A172 (cell line): ENCODE data around the gene IL1R1. TPM values are rescaled to one million over a fixed set of nuclear protein-coding genes. Genes with fewer than 3 reads are reported as not detected.
"Not testable (repeated sequence)": the region's sequence is repeated elsewhere in the genome, so short reads cannot be mapped to it uniquely, and the experiment has no call there.

ENCODE experiments used
- DNase-seq: peaks from one replicate; pipeline ENCODE4 v3.0.0-alpha.2; 2015; ENCODE audit warnings: low spot score
- total RNA-seq: library from RNA; depleted of rRNA; stranded (reverse); fragments of >200 nt; shearing (Covaris generic); gene quantifications from 2 replicates; pipeline ENCODE4 v1.2.3, GENCODE V29; 2014; rRNA removed

The IL1R1 gene
- 1.7 and 2.6 TPM in 2 replicates for total RNA-seq

- no peak for DNase-seq
These were observed at the start of gene IL1R1 for GRCh38 chr2:102141970-102142828. IL1R1 (plus strand) TSS chr2:102142746; CDS start chr2:102157725, 14,979 bp downstream.

GRCh38 chr2:102093662-102094061 lies 48.9 kb upstream of the IL1R1 start:
- no peak for DNase-seq

- DNase-seq: peak; percentile 29
These were observed 47.6 kb upstream of the IL1R1 start for GRCh38 chr2:102094917-102095316.

DNA sequence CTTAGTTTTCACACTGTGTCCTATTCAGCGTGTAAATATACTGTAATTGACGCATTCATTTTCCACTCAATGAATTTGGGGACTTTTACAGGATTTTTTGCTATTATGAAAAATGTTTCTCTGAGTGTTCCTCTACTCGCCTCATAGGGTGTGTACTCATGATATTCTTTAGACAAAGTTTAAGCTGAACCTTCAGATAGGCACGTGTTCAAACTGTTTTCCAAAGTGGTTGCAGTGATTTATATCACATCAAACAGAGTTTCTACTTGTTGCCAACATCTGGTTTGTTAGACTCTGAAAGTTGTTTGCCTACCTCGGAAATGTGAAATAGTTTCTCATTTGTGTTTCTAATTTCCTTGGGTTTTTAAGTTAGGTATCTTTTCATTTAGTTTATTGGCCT lies 46.4 kb upstream of the IL1R1 start:
- DNase-seq: no peak

DNA sequence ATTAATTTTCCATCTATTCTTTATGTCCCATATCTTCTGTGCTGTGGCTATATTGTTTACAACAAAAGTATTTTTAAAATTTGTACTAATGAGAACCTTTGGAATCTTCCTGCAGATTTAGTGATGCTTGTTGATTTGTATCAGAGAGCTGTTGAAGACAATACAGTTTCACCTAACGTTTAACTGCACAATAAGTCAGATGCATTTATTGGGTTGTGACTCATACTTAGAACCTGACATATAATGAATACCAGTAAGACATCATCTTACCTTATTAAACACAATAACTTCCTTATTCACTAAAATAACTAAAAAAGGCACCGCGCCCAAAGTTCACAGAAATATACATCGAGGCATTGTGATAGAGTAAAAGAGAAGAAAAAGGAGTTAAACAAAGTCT lies 43.8 kb upstream of the IL1R1 start:
- DNase-seq: peak; percentile 9

DNA sequence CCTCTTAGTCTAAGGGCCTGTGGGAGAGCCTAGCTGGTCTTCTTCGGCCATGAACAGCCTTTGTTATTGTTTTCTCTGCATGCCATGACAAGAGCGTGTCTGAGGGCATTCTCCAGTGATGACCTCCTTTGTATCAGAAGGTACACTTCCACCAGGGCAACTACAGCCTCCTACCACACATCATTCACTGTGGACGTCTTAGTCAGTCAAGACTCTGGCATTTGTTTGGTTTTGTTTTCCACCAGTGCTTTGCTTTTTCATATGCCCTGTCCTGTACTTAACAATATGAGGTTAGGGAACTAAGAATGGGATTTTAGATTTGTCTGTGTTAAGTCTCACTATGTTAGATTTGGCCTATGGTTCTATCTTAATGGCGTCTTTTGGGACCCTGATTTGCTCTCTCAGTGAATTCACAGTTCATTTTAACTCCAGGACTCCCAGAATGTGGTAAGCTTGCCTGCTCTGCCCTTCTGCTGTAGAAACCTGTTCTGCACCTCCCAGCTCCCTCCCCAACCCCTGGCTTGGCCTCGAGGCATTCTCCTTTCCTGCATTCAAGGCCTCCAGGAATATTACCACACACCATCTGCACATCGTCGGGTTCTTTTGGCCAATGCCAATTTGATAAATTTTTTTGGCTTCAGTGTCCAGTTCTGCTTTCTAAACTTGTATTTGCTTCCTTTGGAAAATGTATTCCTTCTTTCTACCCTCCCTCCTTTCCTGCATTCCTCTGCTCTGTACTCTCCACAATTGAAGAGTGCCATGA lies 42.8 kb upstream of the IL1R1 start:
- no peak for DNase-seq

GRCh38 chr2:102100371-102101096 lies 42.0 kb upstream of the IL1R1 start:
- DNase-seq: peak; percentile 61

DNA sequence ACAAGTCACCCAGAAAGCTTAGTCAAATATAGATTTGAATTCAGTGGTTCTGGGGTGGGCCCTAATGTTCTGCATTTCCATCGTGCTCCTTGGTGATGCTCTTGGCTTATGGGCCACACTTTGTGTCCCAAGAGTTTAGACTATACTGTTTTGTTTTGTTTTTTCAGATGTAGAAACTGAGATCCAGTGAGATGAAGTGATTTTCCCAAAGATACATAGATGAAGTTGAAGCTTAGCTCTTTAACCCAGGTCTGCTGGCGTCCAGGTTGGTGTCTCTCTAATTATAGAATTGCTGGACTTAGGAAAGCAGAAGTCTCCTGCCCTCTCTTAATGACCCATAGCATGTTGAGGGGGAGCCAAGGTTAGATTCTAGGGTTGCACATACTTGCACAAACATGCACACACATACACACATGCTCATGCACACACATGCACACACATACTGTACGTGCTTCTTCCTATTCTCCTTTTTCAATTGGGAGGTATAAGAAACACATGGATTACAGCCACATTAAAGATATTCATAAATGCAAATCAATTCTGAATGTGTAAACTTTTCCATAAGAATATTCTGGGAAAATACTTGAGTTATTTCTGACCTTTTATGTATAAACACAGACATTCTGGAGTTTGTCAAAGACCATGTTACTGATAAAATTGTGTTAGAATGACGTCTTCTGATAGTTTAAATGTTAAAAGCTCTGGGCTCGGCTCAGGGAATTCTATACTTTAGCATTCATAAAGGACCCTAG lies 41.3 kb upstream of the IL1R1 start:
- no peak for DNase-seq

GRCh38 chr2:102101849-102102635 lies 40.5 kb upstream of the IL1R1 start:
- DNase-seq: no peak

DNA sequence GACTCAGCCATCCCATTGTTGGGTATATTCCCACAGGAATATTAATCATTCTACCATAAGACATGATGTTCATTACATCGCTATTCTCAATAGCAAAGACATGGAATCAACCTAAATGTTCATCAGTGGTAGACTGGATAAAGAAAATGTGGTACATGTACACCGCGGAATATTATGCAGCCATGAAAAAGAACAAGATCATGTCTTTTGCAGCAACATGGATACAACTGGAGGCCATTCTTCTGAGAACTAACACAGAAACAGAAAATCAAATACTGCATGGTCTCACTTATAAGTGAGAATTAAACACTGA lies 40.0 kb upstream of the IL1R1 start:
- not testable (repeated sequence) for DNase-seq

DNA sequence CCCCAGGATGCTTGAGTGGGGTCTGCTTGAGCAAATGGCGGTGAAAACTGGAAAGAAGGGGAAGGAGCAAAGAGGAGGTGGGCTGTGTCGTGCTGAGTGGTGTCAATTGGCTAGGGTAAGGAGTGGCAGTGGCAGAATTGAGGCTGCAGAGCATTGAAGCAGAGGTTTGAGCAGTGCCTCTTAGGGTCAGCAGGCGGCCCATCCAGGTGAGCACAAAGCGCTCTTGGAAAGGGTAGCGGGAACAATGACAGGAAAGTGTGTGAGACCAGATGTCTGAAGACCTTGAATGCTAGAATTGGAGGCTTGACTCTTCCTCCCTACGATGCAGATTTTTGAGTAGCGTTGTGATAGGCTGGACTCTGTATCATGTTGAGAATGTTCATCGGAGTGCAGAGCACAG lies 39.3 kb upstream of the IL1R1 start:
- DNase-seq: no peak

- DNase-seq: peak; percentile 82
These were observed 38.3 kb upstream of the IL1R1 start for GRCh38 chr2:102103992-102104871.

GRCh38 chr2:102106133-102106556 lies 36.4 kb upstream of the IL1R1 start:
- no peak for DNase-seq

DNA sequence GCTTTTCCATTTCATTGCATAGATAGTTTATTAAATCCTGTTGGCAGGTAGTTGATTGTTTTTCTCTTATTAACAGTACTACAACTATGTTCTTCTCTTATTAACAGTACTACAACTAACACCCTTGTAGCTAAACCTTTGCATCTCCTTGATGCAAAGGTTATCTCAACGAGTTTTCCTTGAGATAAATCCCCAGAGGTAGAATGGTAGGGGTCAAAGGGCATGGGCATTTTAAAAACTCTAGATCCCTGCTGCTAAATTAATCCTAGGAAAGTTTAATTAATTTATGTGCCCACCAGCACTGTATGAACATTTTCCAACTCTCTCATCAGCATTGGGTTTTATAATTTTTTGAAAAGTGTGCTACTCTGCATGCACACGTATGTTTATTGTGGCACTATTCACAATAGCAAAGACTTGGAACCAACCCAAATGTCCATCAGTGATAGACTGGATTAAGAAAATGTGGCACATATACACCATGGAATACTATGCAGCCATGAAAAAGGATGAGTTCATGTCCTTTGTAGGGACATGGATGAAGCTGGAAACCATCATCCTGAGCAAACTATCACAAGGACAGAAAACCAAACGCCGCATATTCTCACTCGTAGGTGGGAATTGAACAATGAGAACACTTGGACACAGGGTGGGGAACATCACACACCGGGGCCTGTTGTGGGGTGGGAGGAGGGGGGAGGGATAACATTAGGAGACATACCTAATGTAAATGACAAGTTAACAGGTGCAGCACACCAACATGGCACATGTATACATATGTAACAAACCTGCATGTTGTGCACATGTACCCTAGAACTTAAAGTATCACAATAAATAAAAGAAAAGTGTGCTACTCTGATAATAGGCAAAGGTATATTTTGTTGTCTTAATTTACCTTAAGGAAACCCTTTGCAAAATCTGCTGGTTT lies 35.5 kb upstream of the IL1R1 start:
- DNase-seq: not testable (repeated sequence)

DNA sequence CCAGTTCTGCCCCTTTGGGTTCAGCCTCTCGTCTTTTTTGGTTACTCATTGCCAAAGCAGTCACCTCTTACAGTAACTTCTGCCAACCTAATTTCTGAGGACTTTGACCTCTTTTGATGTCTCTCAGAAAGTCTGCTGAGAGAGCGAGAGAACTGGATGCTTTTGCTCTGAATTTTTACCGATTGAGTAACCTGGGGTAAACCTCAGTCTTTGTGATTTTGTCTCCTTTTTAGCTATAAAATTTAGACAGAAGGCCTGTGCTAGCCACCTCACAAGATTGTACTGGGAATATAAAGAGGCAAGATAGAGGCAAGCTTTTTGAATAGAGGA lies 34.8 kb upstream of the IL1R1 start:
- DNase-seq: no peak

DNA sequence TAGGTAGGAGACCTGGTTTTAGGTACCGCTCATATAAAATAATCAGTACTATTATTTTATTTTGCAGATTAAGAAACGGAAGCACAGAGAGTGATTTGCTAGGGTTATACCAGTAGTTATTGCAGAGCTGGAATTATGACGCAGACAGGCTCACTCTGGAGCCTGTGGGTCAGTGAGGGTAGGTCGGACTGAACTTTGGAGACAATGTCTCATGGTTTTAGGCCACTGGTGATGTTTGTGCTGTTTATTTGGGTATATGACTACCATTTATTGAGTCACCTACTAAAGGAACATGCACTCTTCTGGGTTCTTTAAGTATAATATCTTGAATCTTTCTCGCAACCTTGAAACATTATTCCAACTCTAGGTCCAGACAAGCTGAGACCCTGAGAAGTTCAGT lies 33.5 kb upstream of the IL1R1 start:
- DNase-seq: no peak

DNA sequence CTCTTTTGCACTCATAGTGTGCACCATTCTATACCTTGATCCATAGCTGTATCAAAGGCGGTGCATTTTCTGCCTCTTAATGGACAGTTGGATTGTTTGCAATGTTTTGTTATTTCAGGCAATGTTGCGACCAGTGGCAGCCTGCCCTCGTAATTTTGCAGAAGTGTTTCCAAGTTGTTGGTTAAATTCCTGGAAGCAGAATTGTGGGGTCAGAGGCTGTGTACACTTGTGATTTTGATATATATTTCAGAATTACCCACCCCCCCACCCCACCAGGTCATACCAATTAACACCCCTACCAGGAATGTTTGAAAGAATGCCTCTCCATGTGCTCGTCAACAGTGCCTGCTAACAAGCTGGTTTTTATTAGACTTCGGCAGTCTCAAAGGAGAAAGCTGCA lies 32.4 kb upstream of the IL1R1 start:
- no peak for DNase-seq

DNA sequence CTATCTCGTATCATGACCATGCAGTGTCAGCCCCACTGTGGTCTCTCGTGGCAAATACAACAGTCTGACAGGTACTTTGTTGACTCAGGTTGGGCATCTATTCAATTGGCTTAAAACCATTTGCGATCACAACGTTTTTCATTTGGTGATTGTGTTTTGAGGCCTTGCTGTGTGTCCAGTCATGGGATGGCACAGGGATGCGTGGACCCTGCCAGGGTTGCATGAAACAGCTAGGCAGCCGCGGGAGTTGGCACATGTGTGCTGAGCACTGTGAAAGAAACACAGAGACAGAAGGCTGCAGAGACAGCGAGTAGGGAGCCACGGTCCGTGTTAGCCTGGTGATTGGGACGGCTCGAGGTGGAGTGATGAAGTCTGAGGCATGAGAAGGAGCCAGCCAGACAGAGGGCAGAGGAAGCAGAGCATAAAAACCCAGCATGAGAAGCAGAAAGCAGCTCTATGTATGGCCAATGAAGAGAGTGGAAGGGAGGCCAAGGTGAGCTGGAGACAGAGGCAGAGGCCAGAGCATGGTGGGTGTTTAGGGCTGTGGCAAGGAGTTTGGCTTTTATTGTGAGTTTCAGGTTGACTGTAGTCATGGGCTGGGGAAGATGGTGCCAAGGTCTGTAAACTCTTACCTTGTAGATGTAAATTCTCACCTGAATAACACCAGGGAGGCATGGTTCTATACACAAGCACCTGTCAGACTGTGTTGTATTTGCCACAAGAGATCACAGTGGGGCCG lies 31.8 kb upstream of the IL1R1 start:
- no peak for DNase-seq
